ENCODE measurements around the gene NOL3.

DNA sequence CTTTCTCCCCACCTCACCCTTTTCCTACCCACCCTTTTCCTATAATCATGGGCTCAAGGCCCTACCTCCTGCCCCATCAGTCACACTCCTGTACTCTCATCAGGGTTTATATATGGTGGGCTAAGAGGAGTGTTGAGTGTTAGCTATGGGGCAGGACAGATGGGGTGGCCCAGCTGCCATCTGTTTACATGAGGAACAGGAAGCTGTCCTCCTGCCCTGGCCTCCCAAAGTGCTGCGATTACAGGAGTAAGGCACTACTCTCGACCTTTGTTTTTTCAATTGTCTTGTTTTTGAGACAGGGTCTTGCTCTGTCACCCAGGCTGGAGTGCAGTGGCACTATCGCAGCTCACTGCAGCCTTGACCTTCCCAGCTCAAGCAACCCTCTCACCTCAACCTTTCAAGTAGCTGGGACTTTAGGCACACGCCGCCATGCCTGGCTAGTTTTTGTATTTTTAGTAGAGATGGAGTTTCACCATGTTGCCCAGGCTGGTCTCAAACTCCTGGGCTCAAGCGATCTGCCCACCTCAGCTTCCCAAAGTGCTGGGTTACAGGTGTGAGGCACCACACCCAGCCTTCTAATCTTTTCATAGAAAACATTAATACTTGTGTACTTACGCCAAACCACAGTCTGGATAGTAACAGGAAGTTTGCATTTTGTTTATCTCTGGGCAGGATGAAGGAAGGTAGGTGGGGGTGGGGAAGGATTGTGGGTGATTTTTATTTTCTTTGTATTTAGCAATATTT lies 12.3 kb upstream of the NOL3 start:
- TF ChIP-seq, protein P1, sequence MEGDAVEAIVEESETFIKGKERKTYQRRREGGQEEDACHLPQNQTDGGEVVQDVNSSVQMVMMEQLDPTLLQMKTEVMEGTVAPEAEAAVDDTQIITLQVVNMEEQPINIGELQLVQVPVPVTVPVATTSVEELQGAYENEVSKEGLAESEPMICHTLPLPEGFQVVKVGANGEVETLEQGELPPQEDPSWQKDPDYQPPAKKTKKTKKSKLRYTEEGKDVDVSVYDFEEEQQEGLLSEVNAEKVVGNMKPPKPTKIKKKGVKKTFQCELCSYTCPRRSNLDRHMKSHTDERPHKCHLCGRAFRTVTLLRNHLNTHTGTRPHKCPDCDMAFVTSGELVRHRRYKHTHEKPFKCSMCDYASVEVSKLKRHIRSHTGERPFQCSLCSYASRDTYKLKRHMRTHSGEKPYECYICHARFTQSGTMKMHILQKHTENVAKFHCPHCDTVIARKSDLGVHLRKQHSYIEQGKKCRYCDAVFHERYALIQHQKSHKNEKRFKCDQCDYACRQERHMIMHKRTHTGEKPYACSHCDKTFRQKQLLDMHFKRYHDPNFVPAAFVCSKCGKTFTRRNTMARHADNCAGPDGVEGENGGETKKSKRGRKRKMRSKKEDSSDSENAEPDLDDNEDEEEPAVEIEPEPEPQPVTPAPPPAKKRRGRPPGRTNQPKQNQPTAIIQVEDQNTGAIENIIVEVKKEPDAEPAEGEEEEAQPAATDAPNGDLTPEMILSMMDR (IDR thresholded peaks at IDR 0.05; ENCODE audit: insufficient read depth, low read length), result no peak
- no peak for TF ChIP-seq POLR2AphosphoS5 (IDR thresholded peaks at IDR 0.05; ENCODE audit: low read depth)
- TF ChIP-seq, protein P2, sequence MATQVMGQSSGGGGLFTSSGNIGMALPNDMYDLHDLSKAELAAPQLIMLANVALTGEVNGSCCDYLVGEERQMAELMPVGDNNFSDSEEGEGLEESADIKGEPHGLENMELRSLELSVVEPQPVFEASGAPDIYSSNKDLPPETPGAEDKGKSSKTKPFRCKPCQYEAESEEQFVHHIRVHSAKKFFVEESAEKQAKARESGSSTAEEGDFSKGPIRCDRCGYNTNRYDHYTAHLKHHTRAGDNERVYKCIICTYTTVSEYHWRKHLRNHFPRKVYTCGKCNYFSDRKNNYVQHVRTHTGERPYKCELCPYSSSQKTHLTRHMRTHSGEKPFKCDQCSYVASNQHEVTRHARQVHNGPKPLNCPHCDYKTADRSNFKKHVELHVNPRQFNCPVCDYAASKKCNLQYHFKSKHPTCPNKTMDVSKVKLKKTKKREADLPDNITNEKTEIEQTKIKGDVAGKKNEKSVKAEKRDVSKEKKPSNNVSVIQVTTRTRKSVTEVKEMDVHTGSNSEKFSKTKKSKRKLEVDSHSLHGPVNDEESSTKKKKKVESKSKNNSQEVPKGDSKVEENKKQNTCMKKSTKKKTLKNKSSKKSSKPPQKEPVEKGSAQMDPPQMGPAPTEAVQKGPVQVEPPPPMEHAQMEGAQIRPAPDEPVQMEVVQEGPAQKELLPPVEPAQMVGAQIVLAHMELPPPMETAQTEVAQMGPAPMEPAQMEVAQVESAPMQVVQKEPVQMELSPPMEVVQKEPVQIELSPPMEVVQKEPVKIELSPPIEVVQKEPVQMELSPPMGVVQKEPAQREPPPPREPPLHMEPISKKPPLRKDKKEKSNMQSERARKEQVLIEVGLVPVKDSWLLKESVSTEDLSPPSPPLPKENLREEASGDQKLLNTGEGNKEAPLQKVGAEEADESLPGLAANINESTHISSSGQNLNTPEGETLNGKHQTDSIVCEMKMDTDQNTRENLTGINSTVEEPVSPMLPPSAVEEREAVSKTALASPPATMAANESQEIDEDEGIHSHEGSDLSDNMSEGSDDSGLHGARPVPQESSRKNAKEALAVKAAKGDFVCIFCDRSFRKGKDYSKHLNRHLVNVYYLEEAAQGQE (IDR thresholded peaks at IDR 0.05; ENCODE audit: insufficient replicate concordance, low read depth), result no peak
- no peak for TF ChIP-seq GABPA (IDR thresholded peaks at IDR 0.05; ENCODE audit: low read depth)
